Measurements from ENCODE around the gene TIGD6. TPM values are rescaled to one million over a fixed set of nuclear protein-coding genes. Genes with fewer than 3 reads are reported as not detected.

The TIGD6 gene
- polyA plus RNA-seq, 4 donors: 1.6 to 5.9 (median 3.0) TPM

GRCh38 chr5:150023136-150023535, 22.7 kb upstream of the TIGD6 start:
- no peak for FAIRE-seq

GRCh38 chr5:150022681-150023080, 22.2 kb upstream of the TIGD6 start:
- H3K36me3 ChIP-seq (ENCODE audit: control insufficient read depth in 3 of 3, insufficient read depth in 2 of 3, low read depth in 1 of 3, low read length in 3 of 3): peaks cover 12 to 34% (median 33%) of the 10 kb centered on the region in 3 donors

More at GRCh38 chr5:150023136-150023535, 22.7 kb upstream of the TIGD6 start:
- H3K9me3 ChIP-seq (ENCODE audit: control insufficient read depth in 2 of 2, insufficient read depth in 1 of 2, low read depth in 1 of 2, low read length in 1 of 2): no peaks in the 10 kb centered on the region
- H3K27ac ChIP-seq (ENCODE audit: low read depth in 1 of 3, low read length in 2 of 3): no peak overlapping the region
- no peak overlapping the region for H3K4me3 ChIP-seq (ENCODE audit: low read depth in 1 of 3, low read length in 3 of 3)
- DNase-seq: no peak
- WGBS, 3 donors: 90 to 97% (median 95%) methylated on average over 1 of the region's 1 CpG
- no peaks in the 10 kb centered on the region for H3K27me3 ChIP-seq (ENCODE audit: control insufficient read depth in 3 of 3, insufficient read depth in 3 of 3, low read length in 3 of 3)
- peaks cover 0 to 11% (median 0%) of the 10 kb centered on the region in 3 donors for H3K4me1 ChIP-seq (ENCODE audit: control insufficient read depth in 3 of 3, insufficient read depth in 2 of 3, low read depth in 1 of 3, low read length in 2 of 3)
- peaks cover 12 to 36% (median 31%) of the 10 kb centered on the region in 3 donors for H3K36me3 ChIP-seq (ENCODE audit: control insufficient read depth in 3 of 3, insufficient read depth in 2 of 3, low read depth in 1 of 3, low read length in 3 of 3)

GRCh38 chr5:150022158-150022531, 21.7 kb upstream of the TIGD6 start:
- no peak overlapping the region for H3K4me3 ChIP-seq (ENCODE audit: low read depth in 1 of 3, low read length in 3 of 3)
- DNase-seq (no peak), FAIRE-seq (no peak)
- WGBS, 3 donors: 87 to 90% (median 89%) methylated on average over 1 of the region's 1 CpG
- no peaks in the 10 kb centered on the region for H3K9me3 ChIP-seq (ENCODE audit: control insufficient read depth in 2 of 2, insufficient read depth in 1 of 2, low read depth in 1 of 2, low read length in 1 of 2)
- peaks cover 12 to 33% (median 30%) of the 10 kb centered on the region in 3 donors for H3K36me3 ChIP-seq (ENCODE audit: control insufficient read depth in 3 of 3, insufficient read depth in 2 of 3, low read depth in 1 of 3, low read length in 3 of 3)
- no peaks in the 10 kb centered on the region for H3K27me3 ChIP-seq (ENCODE audit: control insufficient read depth in 3 of 3, insufficient read depth in 3 of 3, low read length in 3 of 3)
- H3K27ac ChIP-seq (ENCODE audit: low read depth in 1 of 3, low read length in 2 of 3): no peak overlapping the region
- H3K4me1 ChIP-seq (ENCODE audit: control insufficient read depth in 3 of 3, insufficient read depth in 2 of 3, low read depth in 1 of 3, low read length in 2 of 3): peaks cover 0 to 11% (median 0%) of the 10 kb centered on the region in 3 donors

More at GRCh38 chr5:150022681-150023080, 22.2 kb upstream of the TIGD6 start:
- H3K27ac ChIP-seq (ENCODE audit: low read depth in 1 of 3, low read length in 2 of 3): no peak overlapping the region
- no peaks in the 10 kb centered on the region for H3K9me3 ChIP-seq (ENCODE audit: control insufficient read depth in 2 of 2, insufficient read depth in 1 of 2, low read depth in 1 of 2, low read length in 1 of 2)
- peaks cover 0 to 11% (median 0%) of the 10 kb centered on the region in 3 donors for H3K4me1 ChIP-seq (ENCODE audit: control insufficient read depth in 3 of 3, insufficient read depth in 2 of 3, low read depth in 1 of 3, low read length in 2 of 3)
- no peak overlapping the region for H3K4me3 ChIP-seq (ENCODE audit: low read depth in 1 of 3, low read length in 3 of 3)
- FAIRE-seq (no peak), DNase-seq (no peak)
- WGBS, 3 donors: 91 to 94% (median 93%) methylated on average over 2 of the region's 2 CpGs
- H3K27me3 ChIP-seq (ENCODE audit: control insufficient read depth in 3 of 3, insufficient read depth in 3 of 3, low read length in 3 of 3): no peaks in the 10 kb centered on the region

GRCh38 chr5:150021491-150022157, 21.2 kb upstream of the TIGD6 start:
- Histone ChIP-seq H3K4me3 (ENCODE audit: low read depth in 1 of 3, low read length in 3 of 3) (no peak overlapping the region), H3K4me1 (ENCODE audit: control insufficient read depth in 3 of 3, insufficient read depth in 2 of 3, low read depth in 1 of 3, low read length in 2 of 3) (peaks cover 0 to 7% (median 0%) of the 10 kb centered on the region in 3 donors), H3K27ac (ENCODE audit: low read depth in 1 of 3, low read length in 2 of 3) (no peak overlapping the region), H3K9me3 (ENCODE audit: control insufficient read depth in 2 of 2, insufficient read depth in 1 of 2, low read depth in 1 of 2, low read length in 1 of 2) (no peaks in the 10 kb centered on the region), H3K27me3 (ENCODE audit: control insufficient read depth in 3 of 3, insufficient read depth in 3 of 3, low read length in 3 of 3) (no peaks in the 10 kb centered on the region), H3K36me3 (ENCODE audit: control insufficient read depth in 3 of 3, insufficient read depth in 2 of 3, low read depth in 1 of 3, low read length in 3 of 3) (peaks cover 12 to 29% (median 26%) of the 10 kb centered on the region in 3 donors)
- FAIRE-seq (no peak), DNase-seq (no peak)
- WGBS, 3 donors: 90 to 94% (median 94%) methylated on average over 13 of the region's 13 CpGs

GRCh38 chr5:150020249-150020648, 19.8 kb upstream of the TIGD6 start:
- Histone ChIP-seq H3K36me3 (ENCODE audit: control insufficient read depth in 3 of 3, insufficient read depth in 2 of 3, low read depth in 1 of 3, low read length in 3 of 3) (peaks cover 12 to 30% (median 28%) of the 10 kb centered on the region in 3 donors), H3K27ac (ENCODE audit: low read depth in 1 of 3, low read length in 2 of 3) (no peak overlapping the region), H3K4me3 (ENCODE audit: low read depth in 1 of 3, low read length in 3 of 3) (no peak overlapping the region), H3K9me3 (ENCODE audit: control insufficient read depth in 2 of 2, insufficient read depth in 1 of 2, low read depth in 1 of 2, low read length in 1 of 2) (peaks cover 0 to 6% of the 10 kb centered on the region in 2 donors), H3K27me3 (ENCODE audit: control insufficient read depth in 3 of 3, insufficient read depth in 3 of 3, low read length in 3 of 3) (no peaks in the 10 kb centered on the region), H3K4me1 (ENCODE audit: control insufficient read depth in 3 of 3, insufficient read depth in 2 of 3, low read depth in 1 of 3, low read length in 2 of 3) (no peaks in the 10 kb centered on the region)
- FAIRE-seq: no peak
- WGBS, 3 donors: 96 to 100% (median 98%) methylated on average over 1 of the region's 1 CpG
- no peak for DNase-seq

GRCh38 chr5:150017226-150018005, 17.0 kb upstream of the TIGD6 start:
- DNase-seq (no peak), FAIRE-seq (no peak)
- H3K9me3 ChIP-seq (ENCODE audit: control insufficient read depth in 2 of 2, insufficient read depth in 1 of 2, low read depth in 1 of 2, low read length in 1 of 2): peaks cover 0 to 8% of the 10 kb centered on the region in 2 donors
- 69 to 73% (median 71%) methylated on average over 6 of the region's 6 CpGs for WGBS, 3 donors
- no peak overlapping the region for H3K4me3 ChIP-seq (ENCODE audit: low read depth in 1 of 3, low read length in 3 of 3)
- H3K4me1 ChIP-seq (ENCODE audit: control insufficient read depth in 3 of 3, insufficient read depth in 2 of 3, low read depth in 1 of 3, low read length in 2 of 3): no peaks in the 10 kb centered on the region
- H3K27ac ChIP-seq (ENCODE audit: low read depth in 1 of 3, low read length in 2 of 3): no peak overlapping the region
- no peaks in the 10 kb centered on the region for H3K27me3 ChIP-seq (ENCODE audit: control insufficient read depth in 3 of 3, insufficient read depth in 3 of 3, low read length in 3 of 3)
- H3K36me3 ChIP-seq (ENCODE audit: control insufficient read depth in 3 of 3, insufficient read depth in 2 of 3, low read depth in 1 of 3, low read length in 3 of 3): peaks cover 13 to 30% (median 25%) of the 10 kb centered on the region in 3 donors

GRCh38 chr5:150016537-150016936, 16.1 kb upstream of the TIGD6 start:
- DNase-seq: no peak
- peaks cover 0 to 8% of the 10 kb centered on the region in 2 donors for H3K9me3 ChIP-seq (ENCODE audit: control insufficient read depth in 2 of 2, insufficient read depth in 1 of 2, low read depth in 1 of 2, low read length in 1 of 2)
- peaks cover 7 to 32% (median 27%) of the 10 kb centered on the region in 3 donors for H3K36me3 ChIP-seq (ENCODE audit: control insufficient read depth in 3 of 3, insufficient read depth in 2 of 3, low read depth in 1 of 3, low read length in 3 of 3)
- FAIRE-seq: no peak
- H3K4me1 ChIP-seq (ENCODE audit: control insufficient read depth in 3 of 3, insufficient read depth in 2 of 3, low read depth in 1 of 3, low read length in 2 of 3): no peaks in the 10 kb centered on the region
- no peak overlapping the region for H3K27ac ChIP-seq (ENCODE audit: low read depth in 1 of 3, low read length in 2 of 3)
- no peak overlapping the region for H3K4me3 ChIP-seq (ENCODE audit: low read depth in 1 of 3, low read length in 3 of 3)
- H3K27me3 ChIP-seq (ENCODE audit: control insufficient read depth in 3 of 3, insufficient read depth in 3 of 3, low read length in 3 of 3): no peaks in the 10 kb centered on the region

GRCh38 chr5:150015415-150015814, 15.0 kb upstream of the TIGD6 start:
- Histone ChIP-seq H3K27me3 (ENCODE audit: control insufficient read depth in 3 of 3, insufficient read depth in 3 of 3, low read length in 3 of 3) (no peaks in the 10 kb centered on the region), H3K9me3 (ENCODE audit: control insufficient read depth in 2 of 2, insufficient read depth in 1 of 2, low read depth in 1 of 2, low read length in 1 of 2) (peaks cover 0 to 8% of the 10 kb centered on the region in 2 donors), H3K36me3 (ENCODE audit: control insufficient read depth in 3 of 3, insufficient read depth in 2 of 3, low read depth in 1 of 3, low read length in 3 of 3) (peaks cover 9 to 32% (median 29%) of the 10 kb centered on the region in 3 donors), H3K27ac (ENCODE audit: low read depth in 1 of 3, low read length in 2 of 3) (no peak overlapping the region), H3K4me3 (ENCODE audit: low read depth in 1 of 3, low read length in 3 of 3) (no peak overlapping the region), H3K4me1 (ENCODE audit: control insufficient read depth in 3 of 3, insufficient read depth in 2 of 3, low read depth in 1 of 3, low read length in 2 of 3) (no peaks in the 10 kb centered on the region)
- DNase-seq (no peak), FAIRE-seq (no peak)
- WGBS, 3 donors: 95 to 99% (median 99%) methylated on average over 3 of the region's 3 CpGs
